Testis (tissue), 2 donors: Measurements from ENCODE around the gene NKAIN4.

Experiments
- POLR2A ChIP-seq: fragments of 450-650 bp; IDR thresholded peaks from one replicate; pipeline ENCODE4 v1.6.1; 2017; ENCODE audit warnings: antibody characterized with exemption, mild to moderate bottlenecking, moderate library complexity
- TF ChIP-seq, protein P1 (sequence below), 3 experiments: fragments of 450-650 bp in 2 of 3; fragments of 200-600 bp in 1 of 3; sonication (generic) in 1 of 3; IDR thresholded peaks; one replicate each; pipeline ENCODE4 v1.5.1; 2016 to 2019; ENCODE audit warnings: antibody characterized with exemption in 3 of 3, mild to moderate bottlenecking in 2 of 3, moderate library complexity in 1 of 3

DNA sequence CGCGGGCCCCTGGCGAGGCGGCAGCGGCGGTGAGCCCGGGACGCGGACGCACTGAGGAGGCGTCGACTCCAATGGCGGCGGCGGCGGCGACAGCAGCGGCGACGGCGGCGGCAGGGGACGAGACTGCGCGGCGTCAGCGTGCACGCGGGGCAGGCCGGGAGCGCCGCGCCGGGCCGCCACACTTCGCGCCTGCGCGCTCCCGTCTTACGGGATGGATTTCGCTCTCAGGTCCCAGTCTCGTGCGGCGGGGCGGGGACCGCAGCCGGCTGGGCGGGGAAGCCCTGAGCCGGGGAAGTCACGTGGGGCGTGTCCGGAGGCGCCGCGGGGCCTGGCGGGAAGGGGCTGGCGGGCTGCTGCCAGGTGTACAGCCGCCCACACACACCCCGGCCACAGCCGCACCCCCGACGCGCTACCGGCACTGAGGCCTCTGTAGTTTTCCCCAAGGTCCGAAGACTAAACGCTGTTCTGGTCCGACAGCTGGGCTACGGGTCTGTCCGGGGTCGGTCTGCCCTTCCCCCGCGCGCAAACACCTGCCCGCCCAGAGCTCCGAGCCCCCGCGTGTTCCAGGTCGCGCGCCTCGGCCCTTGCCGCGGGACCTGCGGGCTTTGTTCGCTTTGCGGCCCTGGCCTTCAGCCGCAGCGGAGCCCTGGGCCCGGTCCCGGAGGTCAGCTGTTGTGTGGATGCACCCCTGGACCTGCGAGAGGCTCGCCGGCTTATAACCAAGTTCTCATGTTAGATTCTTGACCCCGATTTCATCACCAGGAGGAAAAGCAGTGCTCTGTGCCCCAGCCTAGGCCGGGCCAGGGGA, 38.0 kb downstream of the NKAIN4 start, which contains the start of gene YTHDF1:
- no peak for TF ChIP-seq POLR2A
- TF ChIP-seq, protein P1, sequence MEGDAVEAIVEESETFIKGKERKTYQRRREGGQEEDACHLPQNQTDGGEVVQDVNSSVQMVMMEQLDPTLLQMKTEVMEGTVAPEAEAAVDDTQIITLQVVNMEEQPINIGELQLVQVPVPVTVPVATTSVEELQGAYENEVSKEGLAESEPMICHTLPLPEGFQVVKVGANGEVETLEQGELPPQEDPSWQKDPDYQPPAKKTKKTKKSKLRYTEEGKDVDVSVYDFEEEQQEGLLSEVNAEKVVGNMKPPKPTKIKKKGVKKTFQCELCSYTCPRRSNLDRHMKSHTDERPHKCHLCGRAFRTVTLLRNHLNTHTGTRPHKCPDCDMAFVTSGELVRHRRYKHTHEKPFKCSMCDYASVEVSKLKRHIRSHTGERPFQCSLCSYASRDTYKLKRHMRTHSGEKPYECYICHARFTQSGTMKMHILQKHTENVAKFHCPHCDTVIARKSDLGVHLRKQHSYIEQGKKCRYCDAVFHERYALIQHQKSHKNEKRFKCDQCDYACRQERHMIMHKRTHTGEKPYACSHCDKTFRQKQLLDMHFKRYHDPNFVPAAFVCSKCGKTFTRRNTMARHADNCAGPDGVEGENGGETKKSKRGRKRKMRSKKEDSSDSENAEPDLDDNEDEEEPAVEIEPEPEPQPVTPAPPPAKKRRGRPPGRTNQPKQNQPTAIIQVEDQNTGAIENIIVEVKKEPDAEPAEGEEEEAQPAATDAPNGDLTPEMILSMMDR (IDR thresholded peaks at IDR 0.05), result peak in 1 of 3 experiments; percentile 22
